ES-I3 (cell line): Measurements from ENCODE around the gene GPBAR1.
A peak's percentile ranks its signal among the peaks of the same experiment; 100 is the strongest.

ENCODE experiments used
- H3K36me3 ChIP-seq: 2 replicates; pipeline ENCODE4 v1.6.1; 2013; ENCODE audit warnings: mild to moderate bottlenecking, low read length, control low read depth, moderate library complexity; ENCODE audit not compliant: insufficient read depth
- H3K4me1 ChIP-seq: 2 replicates; pipeline ENCODE4 v1.6.1; 2013; ENCODE audit warnings: mild to moderate bottlenecking, control low read depth, low read length; ENCODE audit not compliant: insufficient read depth
- H3K9ac ChIP-seq: 2 replicates; pipeline ENCODE4 v1.6.1; 2013; ENCODE audit warnings: low read depth, mild to moderate bottlenecking, low read length, moderate library complexity
- H3K9me3 ChIP-seq: 2 replicates; pipeline ENCODE4 v1.6.1; 2013; ENCODE audit warnings: mild to moderate bottlenecking, low read length, moderate library complexity; ENCODE audit not compliant: control insufficient read depth, insufficient read depth

GPBAR1 gene

GRCh38 chr2:218260742-218261422 lies at the start of gene GPBAR1:
Gene GPBAR1, plus strand, starts transcription at chr2:218261015. Its CDS starts 1,710 bp downstream, at chr2:218262725.
- Histone ChIP-seq H3K4me1 (peaks cover 23% of the 10 kb centered on the region; the same call in 1 of the 2 replicates), H3K9me3 (no peaks in the 10 kb centered on the region), H3K36me3 (peaks cover 6% of the 10 kb centered on the region), H3K9ac (no peak within 1 kb of the TSS)

- Histone ChIP-seq H3K9me3 (peaks cover 5% of the 10 kb centered on the region; the same call in 1 of the 2 replicates), H3K9ac (no peak overlapping the region)
Observed at GRCh38 chr2:218214116-218214515, 46.7 kb upstream of the GPBAR1 start.

GRCh38 chr2:218216336-218216673 lies 44.5 kb upstream of the GPBAR1 start:
- Histone ChIP-seq H3K36me3 (peaks cover 4% of the 10 kb centered on the region; the same call in 1 of the 2 replicates), H3K9ac (peak overlapping the region; percentile 70; the same call in 1 of the 2 replicates), H3K4me1 (peaks cover 18% of the 10 kb centered on the region), H3K9me3 (no peaks in the 10 kb centered on the region)

More at GRCh38 chr2:218214116-218214515, 46.7 kb upstream of the GPBAR1 start:
- peaks cover 10% of the 10 kb centered on the region for H3K4me1 ChIP-seq
- no peaks in the 10 kb centered on the region for H3K36me3 ChIP-seq

GRCh38 chr2:218216674-218217359 lies 44.0 kb upstream of the GPBAR1 start, which contains the start of gene ARPC2:
Gene ARPC2, plus strand, starts transcription at chr2:218217189. Its CDS starts 282 bp downstream, at chr2:218217471.
- Histone ChIP-seq H3K4me1 (peaks cover 18% of the 10 kb centered on the region), H3K9me3 (no peaks in the 10 kb centered on the region), H3K9ac (peak within 1 kb of the TSS; percentile 98), H3K36me3 (peaks cover 4% of the 10 kb centered on the region; the same call in 1 of the 2 replicates)

- Histone ChIP-seq H3K36me3 (peaks cover 4% of the 10 kb centered on the region; the same call in 1 of the 2 replicates), H3K9me3 (no peaks in the 10 kb centered on the region), H3K9ac (peak overlapping the region; percentile 98), H3K4me1 (peaks cover 18% of the 10 kb centered on the region)
Observed at GRCh38 chr2:218217360-218218267, 43.2 kb upstream of the GPBAR1 start.

GRCh38 chr2:218218268-218219185 lies 42.3 kb upstream of the GPBAR1 start:
- H3K4me1 ChIP-seq: peaks cover 18% of the 10 kb centered on the region

GRCh38 chr2:218219934-218220333 lies 40.9 kb upstream of the GPBAR1 start:
- no peaks in the 10 kb centered on the region for H3K9me3 ChIP-seq
- no peak overlapping the region for H3K9ac ChIP-seq
- peaks cover 12% of the 10 kb centered on the region for H3K36me3 ChIP-seq
- peaks cover 18% of the 10 kb centered on the region for H3K4me1 ChIP-seq

More at GRCh38 chr2:218218268-218219185, 42.3 kb upstream of the GPBAR1 start:
- H3K9me3 ChIP-seq: no peaks in the 10 kb centered on the region
- peaks cover 8% of the 10 kb centered on the region; the same call in 1 of the 2 replicates for H3K36me3 ChIP-seq
- peak overlapping the region; percentile 98 for H3K9ac ChIP-seq

GRCh38 chr2:218221000-218221399 lies 39.8 kb upstream of the GPBAR1 start:
- Histone ChIP-seq H3K4me1 (peaks cover 18% of the 10 kb centered on the region), H3K9me3 (no peaks in the 10 kb centered on the region), H3K36me3 (peaks cover 12% of the 10 kb centered on the region), H3K9ac (no peak overlapping the region)

- Histone ChIP-seq H3K4me1 (peaks cover 18% of the 10 kb centered on the region), H3K9ac (no peak overlapping the region), H3K9me3 (no peaks in the 10 kb centered on the region), H3K36me3 (peaks cover 23% of the 10 kb centered on the region)
Observed at GRCh38 chr2:218223046-218223445, 37.8 kb upstream of the GPBAR1 start.

- Histone ChIP-seq H3K4me1 (peaks cover 7% of the 10 kb centered on the region; the same call in 1 of the 2 replicates), H3K36me3 (peaks cover 28% of the 10 kb centered on the region), H3K9ac (no peak overlapping the region), H3K9me3 (no peaks in the 10 kb centered on the region)
Observed at GRCh38 chr2:218224186-218224585, 36.6 kb upstream of the GPBAR1 start.

GRCh38 chr2:218226903-218227302 lies 33.9 kb upstream of the GPBAR1 start:
- H3K9ac ChIP-seq: no peak overlapping the region
- H3K4me1 ChIP-seq: no peaks in the 10 kb centered on the region
- peaks cover 35% of the 10 kb centered on the region for H3K36me3 ChIP-seq
- no peaks in the 10 kb centered on the region for H3K9me3 ChIP-seq

GRCh38 chr2:218228366-218229090 lies 32.3 kb upstream of the GPBAR1 start:
- no peak overlapping the region for H3K9ac ChIP-seq
- peaks cover 39% of the 10 kb centered on the region for H3K36me3 ChIP-seq
- no peaks in the 10 kb centered on the region for H3K9me3 ChIP-seq
- no peaks in the 10 kb centered on the region for H3K4me1 ChIP-seq

- H3K9ac ChIP-seq: no peak overlapping the region
- peaks cover 36% of the 10 kb centered on the region for H3K36me3 ChIP-seq
- no peaks in the 10 kb centered on the region for H3K9me3 ChIP-seq
- H3K4me1 ChIP-seq: no peaks in the 10 kb centered on the region
Observed at GRCh38 chr2:218229239-218229638, 31.6 kb upstream of the GPBAR1 start.
